Bronchial epithelial cell (primary cell): ENCODE measurements around the gene DTHD1. TPM values are rescaled to one million over a fixed set of nuclear protein-coding genes. Genes with fewer than 3 reads are reported as not detected.

Experiments used
- DNase-seq: peaks from one replicate; pipeline ENCODE4 v3.0.0-alpha.2; 2010; ENCODE audit warnings: low read depth
- FAIRE-seq: peaks from 2 replicates; lab custom pipeline; 2011; peaks lifted over from hg19 to GRCh38; lab: Jason Lieb, UNC
- H3K27me3 ChIP-seq: 2 replicates; pipeline ENCODE4 v1.5.1; 2011; ENCODE audit warnings: low read length; ENCODE audit not compliant: control insufficient read depth, insufficient read depth
- H3K36me3 ChIP-seq: 2 replicates; pipeline ENCODE4 v1.5.1; 2011; ENCODE audit warnings: low read length; ENCODE audit not compliant: control insufficient read depth, insufficient read depth
- H3K4me3 ChIP-seq: 2 replicates; pipeline ENCODE4 v1.5.1; 2011; ENCODE audit warnings: mild to moderate bottlenecking, low read depth, low read length, control low read depth
- total RNA-seq: library from RNA; depleted of rRNA; stranded (reverse); fragments of >200 nt; gene quantifications from 2 replicates; pipeline ENCODE4 v1.2.1, GENCODE V29; 2014
- TF ChIP-seq, protein P1 (sequence below): IDR thresholded peaks from 2 replicates; pipeline ENCODE4 v1.5.1; 2011; ENCODE audit warnings: mild to moderate bottlenecking, moderate library complexity, low read length, control low read depth, inconsistent platforms; ENCODE audit not compliant: insufficient read depth, severe bottlenecking

Gene DTHD1
- total RNA-seq, 1 donor from 2014 or later = under 0.01 TPM

- Histone ChIP-seq H3K27me3 (no peaks in the 10 kb centered on the region), H3K36me3 (no peaks in the 10 kb centered on the region), H3K4me3 (no peak overlapping the region)
- DNase-seq (no peak), FAIRE-seq (no peak)
- TF ChIP-seq, protein P1, sequence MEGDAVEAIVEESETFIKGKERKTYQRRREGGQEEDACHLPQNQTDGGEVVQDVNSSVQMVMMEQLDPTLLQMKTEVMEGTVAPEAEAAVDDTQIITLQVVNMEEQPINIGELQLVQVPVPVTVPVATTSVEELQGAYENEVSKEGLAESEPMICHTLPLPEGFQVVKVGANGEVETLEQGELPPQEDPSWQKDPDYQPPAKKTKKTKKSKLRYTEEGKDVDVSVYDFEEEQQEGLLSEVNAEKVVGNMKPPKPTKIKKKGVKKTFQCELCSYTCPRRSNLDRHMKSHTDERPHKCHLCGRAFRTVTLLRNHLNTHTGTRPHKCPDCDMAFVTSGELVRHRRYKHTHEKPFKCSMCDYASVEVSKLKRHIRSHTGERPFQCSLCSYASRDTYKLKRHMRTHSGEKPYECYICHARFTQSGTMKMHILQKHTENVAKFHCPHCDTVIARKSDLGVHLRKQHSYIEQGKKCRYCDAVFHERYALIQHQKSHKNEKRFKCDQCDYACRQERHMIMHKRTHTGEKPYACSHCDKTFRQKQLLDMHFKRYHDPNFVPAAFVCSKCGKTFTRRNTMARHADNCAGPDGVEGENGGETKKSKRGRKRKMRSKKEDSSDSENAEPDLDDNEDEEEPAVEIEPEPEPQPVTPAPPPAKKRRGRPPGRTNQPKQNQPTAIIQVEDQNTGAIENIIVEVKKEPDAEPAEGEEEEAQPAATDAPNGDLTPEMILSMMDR = no peak
These were observed 38.9 kb downstream of the DTHD1 start for GRCh38 chr4:36320117-36320896.

GRCh38 chr4:36321176-36321575 lies 39.8 kb downstream of the DTHD1 start:
- DNase-seq = no peak
- Histone ChIP-seq H3K27me3 (no peaks in the 10 kb centered on the region), H3K4me3 (no peak overlapping the region), H3K36me3 (no peaks in the 10 kb centered on the region)
- no peak for FAIRE-seq
- TF ChIP-seq, protein P1 = no peak

DNA sequence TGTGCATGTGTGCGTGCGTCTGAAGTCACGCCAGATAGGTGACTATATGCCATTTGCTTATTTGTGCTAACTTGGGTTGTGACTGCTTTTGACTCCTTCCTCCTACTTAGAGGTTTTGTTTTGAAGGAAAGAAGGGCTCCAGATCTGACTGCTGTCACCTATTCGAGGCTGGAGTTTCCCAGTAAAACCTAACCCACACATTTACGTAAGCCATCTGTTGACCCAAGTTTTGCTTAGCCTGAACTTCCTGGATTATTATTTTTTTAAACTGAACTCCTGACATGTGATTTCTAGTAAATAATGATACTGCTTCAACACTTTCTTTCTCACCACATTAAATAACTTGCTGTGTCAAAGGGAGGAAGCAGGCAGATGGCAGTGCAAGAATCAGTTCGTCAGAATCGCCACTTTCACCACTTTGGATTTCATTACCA lies 41.5 kb downstream of the DTHD1 start:
- no peak overlapping the region for H3K4me3 ChIP-seq
- no peaks in the 10 kb centered on the region for H3K36me3 ChIP-seq
- TF ChIP-seq, protein P1 = no peak
- no peak for DNase-seq
- no peak for FAIRE-seq
- H3K27me3 ChIP-seq = no peaks in the 10 kb centered on the region

DNA sequence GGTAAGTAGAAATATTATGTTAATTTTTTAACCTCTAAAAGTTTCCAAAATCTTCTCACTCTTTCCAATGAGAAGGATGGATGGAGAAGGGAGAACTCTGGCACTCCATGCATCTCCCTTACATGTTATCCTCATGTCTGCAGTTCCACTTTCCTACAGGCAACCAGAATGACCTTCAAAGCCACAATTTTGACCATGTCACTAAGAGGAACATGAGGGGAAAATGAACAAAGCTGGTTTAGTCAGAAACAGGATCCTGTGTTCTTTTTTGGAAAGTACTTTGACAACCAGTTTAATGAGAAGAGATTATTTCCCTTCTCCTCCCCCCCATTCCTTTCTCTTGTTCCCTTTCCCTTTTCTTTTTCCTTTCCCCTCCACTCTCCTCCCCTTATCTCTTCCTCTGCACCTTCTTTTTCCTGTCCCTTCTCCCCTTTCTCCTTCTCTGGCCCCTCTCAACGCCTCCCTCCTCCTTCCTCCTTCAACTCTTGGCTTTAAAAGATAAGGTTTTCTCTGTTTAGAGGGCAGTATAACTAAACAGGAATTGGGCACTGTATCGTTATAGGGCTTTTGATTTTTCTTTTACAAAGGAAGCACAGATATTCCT lies 42.5 kb downstream of the DTHD1 start:
- no peak for DNase-seq
- Histone ChIP-seq H3K4me3 (no peak overlapping the region), H3K36me3 (no peaks in the 10 kb centered on the region), H3K27me3 (no peaks in the 10 kb centered on the region)
- no peak for FAIRE-seq
- TF ChIP-seq, protein P1 = no peak

DNA sequence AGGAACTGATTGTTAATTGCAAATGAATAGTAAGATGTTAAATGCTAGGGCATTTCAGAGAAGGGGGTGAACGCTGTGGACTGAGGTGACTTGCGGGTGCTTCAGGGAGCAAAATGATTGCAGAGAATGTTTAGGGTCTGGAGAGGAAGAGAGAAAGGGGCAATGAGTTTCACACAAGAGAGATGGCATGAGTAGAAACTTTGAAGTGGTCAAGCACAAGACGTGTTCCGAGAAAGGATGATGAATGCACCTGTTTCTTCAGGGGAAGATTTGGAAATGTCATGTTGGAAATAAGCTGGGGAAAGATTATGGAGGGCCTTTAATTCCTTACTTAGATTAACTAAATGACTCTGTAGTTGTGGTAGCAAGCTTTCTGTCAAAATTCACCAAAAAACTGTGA lies 43.4 kb downstream of the DTHD1 start:
- FAIRE-seq (no peak), DNase-seq (no peak)
- TF ChIP-seq, protein P1 = no peak
- no peak overlapping the region for H3K4me3 ChIP-seq
- no peaks in the 10 kb centered on the region for H3K36me3 ChIP-seq
- no peaks in the 10 kb centered on the region for H3K27me3 ChIP-seq
